ENCODE results near the gene LHX2.

LHX2 gene

GRCh38 chr9:124013309-124014210 is 2.0 kb downstream of the LHX2 start:
- DNase-seq (ENCODE audit: low read depth, low spot score) = no peak

- no peak for DNase-seq (ENCODE audit: low read depth, low spot score)
Observed at GRCh38 chr9:124014211-124014955, 2.8 kb downstream of the LHX2 start.

GRCh38 chr9:124014956-124015660 is 3.5 kb downstream of the LHX2 start:
- DNase-seq (ENCODE audit: low read depth, low spot score) = no peak

GRCh38 chr9:124015661-124016131 is 4.1 kb downstream of the LHX2 start:
- DNase-seq (ENCODE audit: low read depth, low spot score) = no peak

DNA sequence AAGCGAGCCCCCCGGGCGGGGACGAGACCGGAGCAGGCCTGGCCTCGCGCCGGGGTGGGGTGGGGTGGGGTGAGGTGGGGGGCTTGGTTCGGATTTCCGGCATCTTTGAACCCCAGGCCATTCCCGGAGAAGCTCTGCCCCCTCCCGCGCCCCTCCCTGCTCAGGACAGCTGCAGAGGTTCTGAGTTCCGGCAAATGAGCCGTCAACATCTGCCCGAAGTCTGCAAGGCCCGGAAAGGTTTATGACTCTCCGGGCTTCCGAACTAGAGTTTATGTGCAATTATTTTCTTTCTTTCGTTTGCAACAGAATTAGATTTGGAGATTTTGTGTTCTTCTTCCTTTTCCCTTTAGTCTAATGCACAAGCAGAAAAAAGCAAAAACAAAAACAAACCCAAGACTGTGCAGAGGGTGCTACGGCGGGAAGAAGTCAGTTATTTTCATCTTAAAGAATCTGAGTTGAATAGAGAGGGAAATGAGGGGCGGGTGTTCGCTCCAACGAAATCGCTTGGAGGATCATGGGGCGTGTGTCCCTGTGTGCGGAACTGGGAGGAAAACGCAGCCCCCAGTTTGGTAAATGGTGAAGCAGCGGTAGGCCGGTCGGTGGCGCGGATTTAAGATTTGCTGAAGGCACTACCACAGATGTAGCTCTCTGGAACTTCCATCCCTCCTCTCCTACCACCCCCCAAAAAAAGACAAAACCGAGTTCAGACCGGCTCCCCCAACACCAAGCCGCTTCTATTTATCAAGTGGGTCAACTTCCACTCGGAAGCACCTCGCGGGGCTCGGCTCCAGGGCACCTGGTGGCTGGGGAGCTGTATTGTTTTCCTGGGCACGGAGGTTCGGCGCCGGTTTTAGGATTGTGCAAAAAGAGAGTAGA is 4.8 kb downstream of the LHX2 start:
- no peak for DNase-seq (ENCODE audit: low read depth, low spot score)

GRCh38 chr9:124017051-124017928 is 5.7 kb downstream of the LHX2 start:
- no peak for DNase-seq (ENCODE audit: low read depth, low spot score)

GRCh38 chr9:124017929-124018729 is 6.6 kb downstream of the LHX2 start:
- no peak for DNase-seq (ENCODE audit: low read depth, low spot score)

DNA sequence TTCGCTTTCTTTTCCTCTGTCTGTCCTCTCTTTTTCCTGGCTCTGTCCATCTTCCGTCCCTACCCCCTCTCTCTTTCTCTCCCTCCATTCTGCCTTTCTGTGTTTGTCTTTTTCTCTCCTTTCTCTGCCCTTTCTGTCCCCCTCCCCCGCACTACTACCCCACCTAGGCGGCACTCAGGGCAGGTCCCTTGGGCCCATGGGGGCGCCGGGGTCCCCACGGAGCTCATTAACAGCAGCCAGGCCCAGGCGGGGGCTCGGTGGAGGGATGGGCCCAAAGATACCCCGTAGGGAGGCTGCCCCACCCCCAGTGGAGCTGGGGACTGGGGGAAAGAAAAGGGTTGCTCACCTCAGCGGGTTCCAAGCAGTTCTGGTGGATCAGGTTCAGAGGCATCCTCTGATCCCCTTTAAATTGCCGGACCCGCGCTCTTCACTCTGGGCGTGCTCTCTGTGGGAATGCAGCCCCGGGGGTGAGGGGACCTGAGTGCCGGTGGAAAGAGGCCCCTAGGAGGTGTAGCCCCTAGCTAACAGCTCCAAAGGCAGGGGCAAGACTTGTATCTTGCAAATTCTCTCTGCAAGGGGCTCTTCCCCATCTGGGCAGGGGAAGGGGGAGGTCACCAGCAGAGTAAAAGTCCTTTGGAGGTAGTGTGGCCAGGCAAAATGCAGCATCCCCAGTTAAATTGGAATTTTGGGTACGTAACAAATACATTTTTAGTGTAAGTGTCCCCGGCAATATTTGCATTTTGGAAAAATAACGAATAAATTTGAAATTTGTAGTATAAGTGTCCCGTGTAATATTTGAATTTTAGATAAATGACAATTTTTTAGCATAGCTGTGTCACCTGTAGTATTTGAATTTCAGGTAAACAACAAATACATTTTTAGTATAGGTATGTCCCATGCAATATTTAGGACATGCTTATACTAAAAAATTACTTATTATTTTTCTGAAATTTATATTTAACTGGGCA is 7.4 kb downstream of the LHX2 start:
- DNase-seq (ENCODE audit: low read depth, low spot score) = no peak

GRCh38 chr9:124019771-124020519 is 8.4 kb downstream of the LHX2 start:
- no peak for DNase-seq (ENCODE audit: low read depth, low spot score)

DNA sequence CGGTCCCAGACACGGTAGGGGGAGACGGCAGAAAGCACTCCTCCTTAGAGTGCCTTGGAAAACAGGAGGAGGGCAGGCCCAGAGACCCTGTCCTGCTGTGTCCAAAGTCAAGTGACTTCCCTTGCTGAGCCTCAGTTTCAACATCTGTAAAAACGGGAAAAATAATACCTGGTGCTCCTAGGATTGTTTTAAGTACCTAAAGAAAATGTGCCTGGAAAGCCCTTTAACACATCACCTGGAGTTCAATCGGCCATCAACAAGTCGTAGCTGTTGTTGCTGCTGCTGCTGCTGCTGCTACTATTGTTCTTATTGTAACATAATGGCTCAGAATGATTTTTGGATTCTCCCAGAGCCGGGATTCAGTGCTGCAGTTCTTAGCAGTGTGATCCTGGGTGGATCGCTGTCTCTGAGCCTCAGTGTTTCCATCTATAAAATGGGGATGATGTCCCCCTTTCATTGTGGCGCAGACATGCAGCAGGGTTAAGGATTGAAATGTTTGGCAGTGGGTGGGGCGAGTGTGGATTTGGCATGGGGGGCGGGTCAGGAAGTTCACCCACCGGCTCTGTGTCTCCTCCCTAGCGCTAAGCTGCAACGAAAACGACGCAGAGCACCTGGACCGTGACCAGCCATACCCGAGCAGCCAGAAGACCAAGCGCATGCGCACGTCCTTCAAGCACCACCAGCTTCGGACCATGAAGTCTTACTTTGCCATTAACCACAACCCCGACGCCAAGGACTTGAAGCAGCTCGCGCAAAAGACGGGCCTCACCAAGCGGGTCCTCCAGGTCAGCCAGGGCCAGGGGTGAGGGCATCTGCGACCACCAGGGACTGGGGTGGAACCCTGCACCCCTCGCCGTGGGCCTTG is 9.2 kb downstream of the LHX2 start:
- no peak for DNase-seq (ENCODE audit: low read depth, low spot score)

- no peak for DNase-seq (ENCODE audit: low read depth, low spot score)
Observed at GRCh38 chr9:124021385-124021769, 9.8 kb downstream of the LHX2 start.

GRCh38 chr9:124022201-124023121 is 10.9 kb downstream of the LHX2 start:
- DNase-seq (ENCODE audit: low read depth, low spot score) = no peak

- no peak for DNase-seq (ENCODE audit: low read depth, low spot score)
Observed at GRCh38 chr9:124024107-124024506, 12.5 kb downstream of the LHX2 start.

GRCh38 chr9:124029617-124030016 is 18.0 kb downstream of the LHX2 start:
- DNase-seq (ENCODE audit: low read depth, low spot score) = no peak

- no peak for DNase-seq (ENCODE audit: low read depth, low spot score)
Observed at GRCh38 chr9:124030969-124031451, 19.4 kb downstream of the LHX2 start.
